ENCODE data around the gene TPSD1. TPM values are rescaled to one million over a fixed set of nuclear protein-coding genes. Genes with fewer than 3 reads are reported as not detected.

The TPSD1 gene
- total and polyA plus RNA-seq, 9 of the 15 experiments (the other 6 are each of a cell fraction or from before 2014, with no cell fraction given) = not detected

DNA sequence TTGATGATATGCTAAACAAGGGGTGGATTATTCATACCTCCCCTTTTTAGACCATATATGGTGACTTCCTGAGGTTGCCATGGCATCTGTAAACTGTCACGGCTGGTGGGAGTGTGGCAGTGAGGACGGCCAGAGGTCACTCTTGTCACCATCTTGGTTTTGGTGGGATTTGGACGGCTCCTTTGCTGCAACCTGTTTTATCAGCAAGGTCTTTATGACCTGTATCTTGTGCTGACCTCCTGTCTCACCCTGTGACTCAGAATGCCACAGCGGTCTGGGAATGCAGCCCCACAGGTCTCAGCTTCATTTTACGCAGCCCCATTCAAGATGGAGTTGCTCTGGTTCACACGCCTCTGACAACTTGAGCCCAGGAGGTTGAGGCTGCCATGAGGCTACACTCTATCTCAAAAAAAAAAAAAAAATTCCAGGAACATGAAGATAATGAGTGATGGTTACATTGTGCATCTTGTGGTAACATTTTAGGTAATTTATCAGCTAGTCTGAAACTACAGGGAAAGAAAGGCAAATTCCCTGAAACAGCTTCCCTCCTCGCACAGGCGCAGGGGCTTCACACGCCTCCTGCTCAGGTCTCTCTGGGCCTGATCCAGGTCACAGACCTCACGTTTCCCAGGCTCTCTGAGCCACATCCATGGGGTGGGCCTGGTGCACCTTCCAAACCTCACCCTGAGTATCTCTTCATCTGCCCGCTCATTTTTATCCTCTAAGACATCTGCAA lies 38.2 kb downstream of the TPSD1 start:
- peak; percentile 84 for FAIRE-seq
- TF ChIP-seq FIP1L1 (IDR thresholded peaks at IDR 0.05; ENCODE audit: low read depth, low read length, poor library complexity, severe bottlenecking) (no peak), POLR3A (IDR thresholded peaks at IDR 0.05; ENCODE audit: borderline replicate concordance, extremely low read depth, insufficient read depth, insufficient read length) (no peak), PYGO2 (tag; IDR thresholded peaks at IDR 0.05) (peak; percentile 99), MBD2 (IDR thresholded peaks at IDR 0.05; ENCODE audit: borderline replicate concordance, low read depth) (no peak), HDAC1 (IDR thresholded peaks at IDR 0.05) (peak in 1 of 2 experiments; percentile 49; a peak in 1 of 4 replicates), MTA1 (IDR thresholded peaks at IDR 0.05; ENCODE audit: borderline replicate concordance) (peak; percentile 72)
- TF ChIP-seq, protein P1, sequence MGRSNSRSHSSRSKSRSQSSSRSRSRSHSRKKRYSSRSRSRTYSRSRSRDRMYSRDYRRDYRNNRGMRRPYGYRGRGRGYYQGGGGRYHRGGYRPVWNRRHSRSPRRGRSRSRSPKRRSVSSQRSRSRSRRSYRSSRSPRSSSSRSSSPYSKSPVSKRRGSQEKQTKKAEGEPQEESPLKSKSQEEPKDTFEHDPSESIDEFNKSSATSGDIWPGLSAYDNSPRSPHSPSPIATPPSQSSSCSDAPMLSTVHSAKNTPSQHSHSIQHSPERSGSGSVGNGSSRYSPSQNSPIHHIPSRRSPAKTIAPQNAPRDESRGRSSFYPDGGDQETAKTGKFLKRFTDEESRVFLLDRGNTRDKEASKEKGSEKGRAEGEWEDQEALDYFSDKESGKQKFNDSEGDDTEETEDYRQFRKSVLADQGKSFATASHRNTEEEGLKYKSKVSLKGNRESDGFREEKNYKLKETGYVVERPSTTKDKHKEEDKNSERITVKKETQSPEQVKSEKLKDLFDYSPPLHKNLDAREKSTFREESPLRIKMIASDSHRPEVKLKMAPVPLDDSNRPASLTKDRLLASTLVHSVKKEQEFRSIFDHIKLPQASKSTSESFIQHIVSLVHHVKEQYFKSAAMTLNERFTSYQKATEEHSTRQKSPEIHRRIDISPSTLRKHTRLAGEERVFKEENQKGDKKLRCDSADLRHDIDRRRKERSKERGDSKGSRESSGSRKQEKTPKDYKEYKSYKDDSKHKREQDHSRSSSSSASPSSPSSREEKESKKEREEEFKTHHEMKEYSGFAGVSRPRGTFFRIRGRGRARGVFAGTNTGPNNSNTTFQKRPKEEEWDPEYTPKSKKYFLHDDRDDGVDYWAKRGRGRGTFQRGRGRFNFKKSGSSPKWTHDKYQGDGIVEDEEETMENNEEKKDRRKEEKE (IDR thresholded peaks at IDR 0.05; ENCODE audit: borderline replicate concordance in 1 of 2, control insufficient read depth in 1 of 2, low read depth in 2 of 2, low read length in 1 of 2) = no peak
- TF ChIP-seq, protein P2, sequence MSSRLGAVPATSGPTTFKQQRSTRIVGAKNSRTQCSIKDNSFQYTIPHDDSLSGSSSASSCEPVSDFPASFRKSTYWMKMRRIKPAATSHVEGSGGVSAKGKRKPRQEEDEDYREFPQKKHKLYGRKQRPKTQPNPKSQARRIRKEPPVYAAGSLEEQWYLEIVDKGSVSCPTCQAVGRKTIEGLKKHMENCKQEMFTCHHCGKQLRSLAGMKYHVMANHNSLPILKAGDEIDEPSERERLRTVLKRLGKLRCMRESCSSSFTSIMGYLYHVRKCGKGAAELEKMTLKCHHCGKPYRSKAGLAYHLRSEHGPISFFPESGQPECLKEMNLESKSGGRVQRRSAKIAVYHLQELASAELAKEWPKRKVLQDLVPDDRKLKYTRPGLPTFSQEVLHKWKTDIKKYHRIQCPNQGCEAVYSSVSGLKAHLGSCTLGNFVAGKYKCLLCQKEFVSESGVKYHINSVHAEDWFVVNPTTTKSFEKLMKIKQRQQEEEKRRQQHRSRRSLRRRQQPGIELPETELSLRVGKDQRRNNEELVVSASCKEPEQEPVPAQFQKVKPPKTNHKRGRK (tag; IDR thresholded peaks at IDR 0.05) = no peak
- TF ChIP-seq, protein P3, sequence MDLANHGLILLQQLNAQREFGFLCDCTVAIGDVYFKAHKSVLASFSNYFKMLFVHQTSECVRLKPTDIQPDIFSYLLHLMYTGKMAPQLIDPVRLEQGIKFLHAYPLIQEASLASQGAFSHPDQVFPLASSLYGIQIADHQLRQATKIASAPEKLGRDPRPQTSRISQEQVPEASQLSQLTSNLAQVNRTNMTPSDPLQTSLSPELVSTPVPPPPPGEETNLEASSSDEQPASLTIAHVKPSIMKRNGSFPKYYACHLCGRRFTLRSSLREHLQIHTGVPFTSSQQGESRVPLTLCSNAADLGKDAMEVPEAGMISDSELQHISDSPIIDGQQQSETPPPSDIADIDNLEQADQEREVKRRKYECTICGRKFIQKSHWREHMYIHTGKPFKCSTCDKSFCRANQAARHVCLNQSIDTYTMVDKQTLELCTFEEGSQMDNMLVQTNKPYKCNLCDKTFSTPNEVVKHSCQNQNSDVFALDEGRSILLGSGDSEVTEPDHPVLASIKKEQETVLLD (IDR thresholded peaks at IDR 0.05) = no peak; the same call in 1 of the 2 replicates

More for the DNA sequence above, 38.2 kb downstream of the TPSD1 start:
- ChIA-PET POLR2A (no interaction called here), CTCF (ENCODE audit: low intra/inter-chr PET ratio) (interaction anchor here (0.7 kb wide), 1 partner anchor 479 kb away, joined by 3 read pairs; no protein-coding TSS in a partner anchor)
- Histone ChIP-seq H3K9me1 (ENCODE audit: control insufficient read depth, insufficient read depth, low read length) (no peaks in the 10 kb centered on the region), H3K79me2 (ENCODE audit: control insufficient read depth, insufficient read depth, low read length) (no peaks in the 10 kb centered on the region), H3K4me1 (replicated peaks in 1 of 2; ENCODE audit: control insufficient read depth in 2 of 2, insufficient read depth in 2 of 2, low read length in 2 of 2) (peaks cover 32 to 33% of the 10 kb centered on the region in 2 experiments), H2AFZ (ENCODE audit: low read depth, low read length) (peak overlapping the region; percentile 10; the same call in 1 of the 2 replicates), H3K27ac (ENCODE audit: extremely low read depth, low read depth, low read length) (peak overlapping the region; percentile 27; the same call in 1 of the 3 replicates), H4K20me1 (replicated peaks; ENCODE audit: control insufficient read depth, insufficient read depth, low read length) (peaks cover 2% of the 10 kb centered on the region; the same call in 1 of the 2 replicates), H3K4me3 (no peak overlapping the region), H3K4me2 (ENCODE audit: insufficient read depth, low read length) (peak overlapping the region; percentile 9; the same call in 1 of the 2 replicates), H3K9ac (ENCODE audit: insufficient read depth in 1 of 2, low read depth in 2 of 2, low read length in 2 of 2) (peak overlapping the region in 1 of 2 experiments; percentile 43; a peak in 1 of 4 replicates), H3K36me3 (ENCODE audit: control insufficient read depth, insufficient read depth, low read length) (no peaks in the 10 kb centered on the region), H3K9me3 (replicated peaks; ENCODE audit: control insufficient read depth, insufficient read depth, low read depth, low read length) (no peaks in the 10 kb centered on the region), H3K27me3 (ENCODE audit: control insufficient read depth in 2 of 2, insufficient read depth in 2 of 2, low read length in 2 of 2) (peaks cover 0 to 4% of the 10 kb centered on the region in 2 experiments; a peak in 1 of 5 replicates)
- 15% methylated on average over 11 of the region's 11 CpGs for WGBS (ENCODE audit: insufficient coverage, low coverage, missing lambda C conversion rate)
- intact Hi-C loops (cut with micrococcal nuclease) (loop anchor here (10.0 kb wide), 1 partner anchor 51 kb away; no protein-coding TSS in a partner anchor), in situ Hi-C loops (cut with MboI) (no loop called here)
- DNase-seq (ENCODE audit: extremely low read depth in 1 of 4, low spot score in 3 of 4) (peak in 1 of 4 experiments; percentile 57), ATAC-seq (peak; percentile 25; the same call in 2 of the 3 replicates)
- BruUV-seq (replicated peaks) = no TSS peak
